Liver (tissue), 9 donors: ENCODE results near the gene VGF. TPM values are rescaled to one million over a fixed set of nuclear protein-coding genes. Genes with fewer than 3 reads are reported as not detected.

ENCODE experiments used
- DNase-seq: peaks from one replicate; pipeline ENCODE4 v3.0.0-alpha.2; 2017; ENCODE audit warnings: low spot score
- H3K27ac ChIP-seq, 2 donors: one replicate each; pipeline ENCODE4 v1.7.0; 2013; ENCODE audit warnings: inconsistent platforms in 2 of 2, low read length in 2 of 2, control low read depth in 1 of 2, low read depth in 1 of 2, mild to moderate bottlenecking in 1 of 2
- H3K27me3 ChIP-seq, 4 donors: one replicate each; pipeline versions ENCODE4 v1.6.1 to v1.7.0; 2013; ENCODE audit warnings: low read length in 3 of 4, inconsistent platforms in 1 of 4, mild to moderate bottlenecking in 1 of 4, moderate library complexity in 1 of 4; ENCODE audit not compliant: control insufficient read depth in 4 of 4, insufficient read depth in 4 of 4
- H3K36me3 ChIP-seq, 4 donors: one replicate each; pipeline versions ENCODE4 v1.6.1 to v1.7.0; 2013; ENCODE audit warnings: low read length in 3 of 4, mild to moderate bottlenecking in 3 of 4, low read depth in 1 of 4, moderate library complexity in 1 of 4; ENCODE audit not compliant: control insufficient read depth in 4 of 4, insufficient read depth in 3 of 4
- H3K4me1 ChIP-seq, 4 donors: one replicate each; pipeline versions ENCODE4 v1.6.1 to v1.7.0; 2013; ENCODE audit warnings: low read length in 3 of 4, mild to moderate bottlenecking in 3 of 4, moderate library complexity in 1 of 4; ENCODE audit not compliant: control insufficient read depth in 4 of 4, insufficient read depth in 4 of 4
- H3K4me3 ChIP-seq, 3 donors: one replicate each; pipeline versions ENCODE4 v1.6.1 to v1.7.0; 2013; ENCODE audit warnings: low read length in 3 of 3, control low read depth in 1 of 3, low read depth in 1 of 3, mild to moderate bottlenecking in 1 of 3
- H3K9ac ChIP-seq, 2 donors: one replicate each; pipeline ENCODE4 v1.7.0; 2013; ENCODE audit warnings: low read length in 2 of 2, mild to moderate bottlenecking in 2 of 2, moderate library complexity in 2 of 2, control low read depth in 1 of 2, low read depth in 1 of 2
- H3K9me3 ChIP-seq, 4 donors: one replicate each; pipeline versions ENCODE4 v1.6.1 to v1.7.0; 2013; ENCODE audit warnings: low read length in 3 of 4; ENCODE audit not compliant: control insufficient read depth in 4 of 4
- EGR1 ChIP-seq, 2 donors: IDR thresholded peaks; 2 replicates each; pipeline ENCODE4 v1.6.1; 2016 to 2018; ENCODE audit warnings: antibody characterized with exemption in 2 of 2, low read depth in 2 of 2
- FOXA1 ChIP-seq: IDR thresholded peaks from 2 replicates; pipeline ENCODE4 v1.6.1; 2016; ENCODE audit warnings: antibody characterized with exemption
- FOXA2 ChIP-seq: IDR thresholded peaks from 2 replicates; pipeline ENCODE4 v1.6.1; 2016; ENCODE audit warnings: antibody characterized with exemption
- GABPA ChIP-seq, 2 donors: IDR thresholded peaks in 1 of 2; conservative IDR thresholded peaks in 1 of 2; 2 replicates each; pipeline ENCODE4 v1.6.1; 2016; ENCODE audit warnings: antibody characterized with exemption in 2 of 2, mild to moderate bottlenecking in 1 of 2, moderate library complexity in 1 of 2
- HNF4A ChIP-seq, 2 donors: conservative IDR thresholded peaks; 2 replicates each; pipeline ENCODE4 v1.6.1; 2016; ENCODE audit warnings: antibody characterized with exemption in 2 of 2, mild to moderate bottlenecking in 2 of 2
- HNF4G ChIP-seq: IDR thresholded peaks from 2 replicates; pipeline ENCODE4 v1.6.1; 2016; ENCODE audit warnings: antibody characterized with exemption
- JUND ChIP-seq, 2 donors: IDR thresholded peaks; 2 replicates each; pipeline ENCODE4 v1.6.1; 2016; ENCODE audit warnings: antibody characterized with exemption in 2 of 2
- MAX ChIP-seq: IDR thresholded peaks from 2 replicates; pipeline ENCODE4 v1.6.1; 2016; ENCODE audit warnings: antibody characterized with exemption
- NR2F2 ChIP-seq: IDR thresholded peaks from 2 replicates; pipeline ENCODE4 v1.6.1; 2016; ENCODE audit warnings: antibody characterized with exemption
- RAD21 ChIP-seq, 2 donors: IDR thresholded peaks; 2 replicates each; pipeline ENCODE4 v1.6.1; 2016; ENCODE audit warnings: antibody characterized with exemption in 2 of 2, mild to moderate bottlenecking in 2 of 2
- REST ChIP-seq: IDR thresholded peaks from 2 replicates; pipeline ENCODE4 v1.6.1; 2016; ENCODE audit warnings: antibody characterized with exemption, mild to moderate bottlenecking
- RXRA ChIP-seq, 2 donors: IDR thresholded peaks; 2 replicates each; pipeline ENCODE4 v1.6.1; 2017 to 2018; ENCODE audit warnings: antibody characterized with exemption in 2 of 2, mild to moderate bottlenecking in 1 of 2
- SP1 ChIP-seq: IDR thresholded peaks from 2 replicates; pipeline ENCODE4 v1.6.1; 2018; ENCODE audit warnings: antibody characterized with exemption, mild to moderate bottlenecking
- TAF1 ChIP-seq: conservative IDR thresholded peaks from 2 replicates; pipeline ENCODE4 v1.6.1; 2016; ENCODE audit warnings: antibody characterized with exemption, mild to moderate bottlenecking
- YY1 ChIP-seq: IDR thresholded peaks from 2 replicates; pipeline ENCODE4 v1.6.1; 2016; ENCODE audit warnings: antibody characterized with exemption, mild to moderate bottlenecking
- WGBS: extraction: QIAGEN DNeasy Blood & Tissue Kit; methylation state at CpG from one replicate; pipeline ENCODE4 v1.1.7; 2013; 5-methylcytosine and 5-hydroxymethylcytosine counted together
- polyA plus RNA-seq, 2 donors: library from polyadenylated mRNA; stranded (reverse) in 1 of 2; unstranded in 1 of 2; fragments of 200-250 nt in 1 of 2; fragments of >200 nt in 1 of 2; fragmentation: Nextera tagmentation in 1 of 2; extraction: Ambion mirVana in 1 of 2; gene quantifications; one replicate each; pipeline versions ENCODE4 v1.2.1 to v1.2.3, GENCODE V29; 2013 to 2015
- total RNA-seq, 2 donors: library from RNA; depleted of rRNA; stranded (reverse); fragments of >200 nt; gene quantifications; one replicate each; pipeline ENCODE4 v1.2.3, GENCODE V29; 2014
- TF ChIP-seq, protein P1 (sequence below): fragments of 150-350 bp; IDR thresholded peaks from 2 replicates; pipeline ENCODE4 v1.5.1; 2017; ENCODE audit warnings: improper control_type of control experiment, low read depth, low read length; ENCODE audit not compliant: missing input control
- TF ChIP-seq, protein P2 (sequence below): IDR thresholded peaks from 2 replicates; pipeline ENCODE4 v1.6.1; 2016; ENCODE audit warnings: antibody characterized with exemption
- TF ChIP-seq, protein P3 (sequence below): IDR thresholded peaks from 2 replicates; pipeline ENCODE4 v1.6.1; 2016; ENCODE audit warnings: antibody characterized with exemption
- donor health status: healthy.
- donor health status: healthy.
- donor health status: healthy.
- donor health status: healthy.
- donor health status: healthy.

Gene VGF
- total and polyA plus RNA-seq, 4 donors = not detected

- TF ChIP-seq REST = no peak
- TF ChIP-seq SP1 = no peak
- no peak for TF ChIP-seq YY1
These were observed 2.7 kb downstream of the VGF start (continued) for GRCh38 chr7:101162551-101163278.

DNA sequence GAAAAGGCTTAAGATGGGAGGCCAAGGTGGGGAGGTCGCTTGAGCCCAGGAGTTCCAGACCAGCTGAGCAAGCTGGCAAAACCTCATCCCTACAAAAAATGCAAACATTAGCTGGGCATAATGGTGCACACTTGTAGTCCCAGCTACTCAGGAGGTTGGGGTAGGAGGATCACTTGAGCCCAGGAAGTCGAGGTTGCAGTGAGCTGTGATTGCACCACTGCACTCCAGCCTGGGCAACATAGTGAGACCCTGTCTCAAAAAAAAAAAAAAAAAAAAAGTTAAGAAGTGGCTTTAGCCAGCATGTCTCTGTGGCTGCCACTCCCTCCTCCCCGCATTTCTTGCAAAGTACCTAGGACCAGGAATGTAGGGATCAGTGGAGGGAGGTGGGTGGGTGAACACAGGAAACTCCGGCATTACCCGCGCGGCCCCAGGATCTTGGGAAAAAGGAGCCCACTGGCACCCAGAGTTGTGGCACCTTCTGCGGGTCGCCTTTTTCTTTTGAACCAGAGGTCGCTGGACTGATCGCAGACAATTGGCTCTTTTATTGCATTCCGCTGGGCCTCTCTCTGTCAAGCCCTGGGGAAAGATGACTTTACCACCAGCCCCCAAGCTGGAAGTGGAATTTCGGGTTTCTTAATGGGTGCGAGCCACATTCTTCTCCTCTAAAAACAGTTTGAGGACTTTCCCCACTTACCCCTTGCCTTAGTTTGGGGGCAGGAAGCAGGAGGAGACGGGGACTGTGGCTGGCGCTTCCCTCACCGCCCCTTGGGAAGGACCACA lies 3.5 kb downstream of the VGF start:
- no peak overlapping the region for H3K4me3 ChIP-seq

More for the DNA sequence above, 3.5 kb downstream of the VGF start:
- WGBS = 83% methylated on average over 17 of the region's 17 CpGs
- Histone ChIP-seq H3K27me3 (peaks cover 0 to 7% (median 3%) of the 10 kb centered on the region in 4 donors), H3K27ac (no peak overlapping the region), H3K9ac (no peak overlapping the region), H3K4me1 (peaks cover 0 to 26% (median 13%) of the 10 kb centered on the region in 4 donors), H3K36me3 (peaks cover 5 to 13% (median 6%) of the 10 kb centered on the region in 4 donors), H3K9me3 (no peaks in the 10 kb centered on the region)
- TF ChIP-seq FOXA2 (no peak), RXRA (IDR thresholded peaks at IDR 0.05) (no peak), YY1 (no peak), JUND (IDR thresholded peaks at IDR 0.05) (no peak), SP1 (no peak), EGR1 (IDR thresholded peaks at IDR 0.05; ENCODE audit: low read depth in 2 of 2) (no peak), GABPA (IDR thresholded peaks at IDR 0.05 in 1 of 2, conservative IDR thresholded peaks at IDR 0.05 in 1 of 2) (no peak), FOXA1 (no peak), HNF4G (no peak), MAX (no peak), REST (no peak), TAF1 (no peak), HNF4A (conservative IDR thresholded peaks at IDR 0.05) (no peak), NR2F2 (no peak), RAD21 (IDR thresholded peaks at IDR 0.05) (no peak)
- TF ChIP-seq, protein P1, sequence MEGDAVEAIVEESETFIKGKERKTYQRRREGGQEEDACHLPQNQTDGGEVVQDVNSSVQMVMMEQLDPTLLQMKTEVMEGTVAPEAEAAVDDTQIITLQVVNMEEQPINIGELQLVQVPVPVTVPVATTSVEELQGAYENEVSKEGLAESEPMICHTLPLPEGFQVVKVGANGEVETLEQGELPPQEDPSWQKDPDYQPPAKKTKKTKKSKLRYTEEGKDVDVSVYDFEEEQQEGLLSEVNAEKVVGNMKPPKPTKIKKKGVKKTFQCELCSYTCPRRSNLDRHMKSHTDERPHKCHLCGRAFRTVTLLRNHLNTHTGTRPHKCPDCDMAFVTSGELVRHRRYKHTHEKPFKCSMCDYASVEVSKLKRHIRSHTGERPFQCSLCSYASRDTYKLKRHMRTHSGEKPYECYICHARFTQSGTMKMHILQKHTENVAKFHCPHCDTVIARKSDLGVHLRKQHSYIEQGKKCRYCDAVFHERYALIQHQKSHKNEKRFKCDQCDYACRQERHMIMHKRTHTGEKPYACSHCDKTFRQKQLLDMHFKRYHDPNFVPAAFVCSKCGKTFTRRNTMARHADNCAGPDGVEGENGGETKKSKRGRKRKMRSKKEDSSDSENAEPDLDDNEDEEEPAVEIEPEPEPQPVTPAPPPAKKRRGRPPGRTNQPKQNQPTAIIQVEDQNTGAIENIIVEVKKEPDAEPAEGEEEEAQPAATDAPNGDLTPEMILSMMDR = no peak
- TF ChIP-seq, protein P2, sequence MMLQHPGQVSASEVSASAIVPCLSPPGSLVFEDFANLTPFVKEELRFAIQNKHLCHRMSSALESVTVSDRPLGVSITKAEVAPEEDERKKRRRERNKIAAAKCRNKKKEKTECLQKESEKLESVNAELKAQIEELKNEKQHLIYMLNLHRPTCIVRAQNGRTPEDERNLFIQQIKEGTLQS = no peak
- TF ChIP-seq, protein P3, sequence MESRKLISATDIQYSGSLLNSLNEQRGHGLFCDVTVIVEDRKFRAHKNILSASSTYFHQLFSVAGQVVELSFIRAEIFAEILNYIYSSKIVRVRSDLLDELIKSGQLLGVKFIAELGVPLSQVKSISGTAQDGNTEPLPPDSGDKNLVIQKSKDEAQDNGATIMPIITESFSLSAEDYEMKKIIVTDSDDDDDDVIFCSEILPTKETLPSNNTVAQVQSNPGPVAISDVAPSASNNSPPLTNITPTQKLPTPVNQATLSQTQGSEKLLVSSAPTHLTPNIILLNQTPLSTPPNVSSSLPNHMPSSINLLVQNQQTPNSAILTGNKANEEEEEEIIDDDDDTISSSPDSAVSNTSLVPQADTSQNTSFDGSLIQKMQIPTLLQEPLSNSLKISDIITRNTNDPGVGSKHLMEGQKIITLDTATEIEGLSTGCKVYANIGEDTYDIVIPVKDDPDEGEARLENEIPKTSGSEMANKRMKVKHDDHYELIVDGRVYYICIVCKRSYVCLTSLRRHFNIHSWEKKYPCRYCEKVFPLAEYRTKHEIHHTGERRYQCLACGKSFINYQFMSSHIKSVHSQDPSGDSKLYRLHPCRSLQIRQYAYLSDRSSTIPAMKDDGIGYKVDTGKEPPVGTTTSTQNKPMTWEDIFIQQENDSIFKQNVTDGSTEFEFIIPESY = no peak
- DNase-seq = no peak
